Left ventricle myocardium inferior (tissue), 1 donor: Measurements from ENCODE around the gene RCAN2. TPM values are rescaled to one million over a fixed set of nuclear protein-coding genes. Genes with fewer than 3 reads are reported as not detected.

Experiments
- DNase-seq: peaks from one replicate; pipeline ENCODE4 v3.0.0-alpha.2; 2020
- H3K27ac ChIP-seq: fragments of 200-600 bp; replicated peaks from 2 replicates; pipeline ENCODE4 v1.8.0; 2021
- H3K27me3 ChIP-seq: fragments of 200-600 bp; 2 replicates; pipeline ENCODE4 v1.8.0; 2021; ENCODE audit warnings: low read depth
- H3K36me3 ChIP-seq: fragments of 200-600 bp; 2 replicates; pipeline ENCODE4 v1.8.0; 2021
- H3K4me1 ChIP-seq: fragments of 200-600 bp; 2 replicates; pipeline ENCODE4 v1.8.0; 2021
- H3K4me3 ChIP-seq: fragments of 200-600 bp; 2 replicates; pipeline ENCODE4 v1.8.0; 2021; ENCODE audit warnings: mild to moderate bottlenecking, moderate library complexity
- H3K9me3 ChIP-seq: fragments of 200-600 bp; replicated peaks from 2 replicates; pipeline ENCODE4 v1.8.0; 2021
- CTCF ChIP-seq: fragments of 200-600 bp; IDR thresholded peaks from 2 replicates; pipeline ENCODE4 v1.8.0; 2021; ENCODE audit warnings: antibody characterized with exemption, mild to moderate bottlenecking, borderline replicate concordance
- intact Hi-C: fragments of 100-400 bp; cut with micrococcal nuclease; formaldehyde crosslinking; loops from one replicate; pipeline ENCODE4 v1.11.0; 2022
- total RNA-seq: library from RNA; stranded (reverse); fragmentation: NEBNext Ultra II Directional; extraction: Animal tissue kit (Norgen Biotek cat#: 25700); gene quantifications from one replicate; pipeline ENCODE4 v1.2.1, GENCODE V29; 2021
- donor health status: DM: no; HTN: yes; CAD: no; lungs with severe emphysema.

The RCAN2 gene
- total RNA-seq, 1 donor from 2014 or later = 312 TPM

DNA sequence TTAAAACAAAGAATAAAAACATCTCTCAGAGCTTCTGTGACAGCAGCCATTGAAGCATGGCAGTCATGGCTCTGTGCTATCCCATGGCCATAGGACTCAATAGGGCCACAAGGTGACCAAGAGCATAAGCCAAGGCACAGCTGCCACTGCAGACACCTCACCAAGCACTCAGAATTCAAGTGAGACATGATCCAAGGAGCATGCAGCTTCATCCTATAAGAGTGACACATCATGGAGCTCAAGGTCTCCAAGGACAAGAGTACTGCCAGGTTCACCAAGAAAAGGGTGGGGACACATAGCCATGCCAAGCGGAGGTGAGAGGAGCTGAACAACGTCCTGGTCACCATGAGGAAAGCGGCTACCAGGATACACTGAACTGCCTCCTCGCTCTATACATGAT is 53.0 kb downstream of the RCAN2 start:
- TF ChIP-seq CTCF = no peak
- Histone ChIP-seq H3K36me3 (no peaks in the 10 kb centered on the region), H3K27me3 (no peaks in the 10 kb centered on the region), H3K4me1 (peaks cover 79% of the 10 kb centered on the region), H3K9me3 (peaks cover 5% of the 10 kb centered on the region), H3K4me3 (no peak overlapping the region), H3K27ac (peak overlapping the region; percentile 88)
- intact Hi-C loops = no loop called here
- no peak for DNase-seq

DNA sequence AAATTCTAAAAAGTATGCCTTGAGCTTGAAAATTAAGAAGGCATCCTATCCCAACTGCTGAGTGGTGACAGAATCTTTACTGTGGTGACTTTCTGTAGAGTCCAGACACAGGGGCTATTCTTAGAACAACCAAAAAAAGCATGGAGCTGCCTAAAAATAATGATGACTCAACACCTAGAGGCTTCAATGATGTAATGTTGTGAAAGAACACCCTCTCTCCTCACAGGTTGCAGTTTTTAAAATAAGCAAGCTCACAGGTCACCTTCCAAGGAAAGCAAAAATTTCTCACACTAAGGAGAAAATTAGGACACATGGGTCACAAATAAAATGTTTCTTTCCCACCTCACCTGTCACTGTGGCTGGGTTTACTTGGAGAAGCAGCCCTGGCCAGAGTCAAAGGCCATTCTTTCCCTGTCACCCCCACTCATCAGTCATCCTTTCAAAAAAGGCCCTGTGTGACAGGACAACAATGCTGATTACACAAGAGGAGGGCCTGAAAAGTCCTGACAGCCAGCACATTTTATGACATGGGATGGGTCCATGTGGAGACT is 53.5 kb downstream of the RCAN2 start:
- intact Hi-C loops = no loop called here
- no peaks in the 10 kb centered on the region for H3K27me3 ChIP-seq
- no peak for DNase-seq
- H3K36me3 ChIP-seq = no peaks in the 10 kb centered on the region
- no peak for TF ChIP-seq CTCF
- H3K4me1 ChIP-seq = peaks cover 74% of the 10 kb centered on the region
- no peak overlapping the region for H3K4me3 ChIP-seq
- peak overlapping the region; percentile 88 for H3K27ac ChIP-seq
- peaks cover 6% of the 10 kb centered on the region for H3K9me3 ChIP-seq

GRCh38 chr6:46422619-46423018 is 68.6 kb downstream of the RCAN2 start:
- intact Hi-C loops = loop anchor here (5.0 kb wide), 2 partner anchors 75 to 205 kb away; no protein-coding TSS in a partner anchor

DNA sequence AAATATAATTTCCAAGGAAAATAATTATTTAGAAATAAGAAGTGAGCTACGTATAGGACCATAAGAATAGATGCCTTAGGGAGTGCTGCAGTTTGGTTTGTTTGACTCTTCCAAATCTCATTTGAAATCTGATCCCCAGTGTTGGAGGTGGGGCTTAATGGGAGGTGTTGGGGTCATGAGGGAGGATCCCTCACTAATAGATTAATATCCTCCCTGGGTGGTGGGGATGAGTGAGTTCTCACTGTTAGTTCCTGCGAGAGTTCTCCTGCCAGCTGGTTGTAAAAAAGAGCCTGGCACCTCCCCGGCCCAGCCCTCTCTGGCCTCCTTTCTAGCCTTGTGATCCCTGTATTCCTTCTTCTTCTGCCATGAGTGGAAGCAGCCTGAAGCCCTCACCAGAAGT is 69.3 kb downstream of the RCAN2 start:
- Histone ChIP-seq H3K27ac (peak overlapping the region; percentile 64), H3K27me3 (no peaks in the 10 kb centered on the region), H3K36me3 (no peaks in the 10 kb centered on the region), H3K4me1 (peaks cover 75% of the 10 kb centered on the region), H3K9me3 (no peaks in the 10 kb centered on the region), H3K4me3 (no peak overlapping the region)
- no peak for TF ChIP-seq CTCF
- intact Hi-C loops = loop anchor here (5.0 kb wide), 2 partner anchors 75 to 205 kb away; no protein-coding TSS in a partner anchor
- no peak for DNase-seq

More at GRCh38 chr6:46422619-46423018, 68.6 kb downstream of the RCAN2 start:
- no peaks in the 10 kb centered on the region for H3K9me3 ChIP-seq
- H3K4me3 ChIP-seq = no peak overlapping the region
- H3K27me3 ChIP-seq = no peaks in the 10 kb centered on the region
- peak overlapping the region; percentile 64 for H3K27ac ChIP-seq
- no peak for TF ChIP-seq CTCF
- peaks cover 76% of the 10 kb centered on the region for H3K4me1 ChIP-seq
- H3K36me3 ChIP-seq = no peaks in the 10 kb centered on the region
- DNase-seq = no peak

GRCh38 chr6:46420921-46421638 is 70.2 kb downstream of the RCAN2 start:
- Histone ChIP-seq H3K36me3 (no peaks in the 10 kb centered on the region), H3K27ac (peak overlapping the region; percentile 64), H3K27me3 (no peaks in the 10 kb centered on the region), H3K9me3 (no peaks in the 10 kb centered on the region), H3K4me3 (no peak overlapping the region), H3K4me1 (peaks cover 67% of the 10 kb centered on the region)
- no peak for TF ChIP-seq CTCF
- no peak for DNase-seq
- intact Hi-C loops = loop anchor here (5.0 kb wide), 2 partner anchors 76 to 206 kb away; no protein-coding TSS in a partner anchor
